PC-3 (cell line): ENCODE data around the gene SLC6A3. TPM values are rescaled to one million over a fixed set of nuclear protein-coding genes. Genes with fewer than 3 reads are reported as not detected.

Source experiments
- ATAC-seq: fragments of 200-7000 bp; cut with Tn5 transposase; 2 replicates; pipeline ENCODE4 v1.9.1; 2020; ENCODE audit warnings: mild to moderate bottlenecking, moderate library complexity
- BruUV-seq: library from RNA; stranded (reverse); fragments of 400-500 nt; replicated peaks from 2 replicates; lab custom pipeline; 2021; lab: Mats Ljungman, UMichigan
- CTCF ChIA-PET: fragments of 300-600 bp; sonication (Branson Sonifier 250); formaldehyde crosslinking; loops from one replicate; lab custom pipeline; 2022; ENCODE audit warnings: antibody characterized with exemption; lab: Charles Lee
- POLR2A ChIA-PET: fragments of 300-600 bp; sonication (Branson Sonifier 250); formaldehyde crosslinking; loops from one replicate; lab custom pipeline; 2022; ENCODE audit warnings: antibody characterized with exemption; ENCODE audit not compliant: unreplicated experiment; lab: Charles Lee
- DNase-seq: peaks from one replicate; pipeline ENCODE4 v3.0.0-alpha.2; 2015
- H2AFZ ChIP-seq: fragments of 300-600 bp; sonication (generic); 2 replicates; pipeline ENCODE4 v1.6.0; 2016; ENCODE audit warnings: antibody characterized with exemption, low read length
- H3F3A ChIP-seq: fragments of 300-600 bp; sonication (generic); one replicate; pipeline ENCODE4 v1.6.0; 2017; ENCODE audit warnings: antibody characterized with exemption, low read length, control low read depth, mild to moderate bottlenecking; ENCODE audit not compliant: unreplicated experiment
- H3K27ac ChIP-seq: fragments of 300-600 bp; sonication (generic); 2 replicates; pipeline ENCODE4 v1.5.1; 2016; ENCODE audit warnings: mild to moderate bottlenecking, low read length
- H3K27me3 ChIP-seq: fragments of 300-600 bp; sonication (generic); 2 replicates; pipeline ENCODE4 v1.6.1; 2016; ENCODE audit warnings: low read length, mixed read lengths
- H3K36me3 ChIP-seq: fragments of 300-600 bp; sonication (generic); 2 replicates; pipeline ENCODE4 v1.6.1; 2016; ENCODE audit warnings: low read depth, mixed run types, low read length, mixed read lengths
- H3K4me1 ChIP-seq: fragments of 300-600 bp; sonication (generic); 2 replicates; pipeline ENCODE4 v1.5.1; 2016; ENCODE audit warnings: low read length; ENCODE audit not compliant: insufficient read depth
- H3K4me2 ChIP-seq: fragments of 300-600 bp; sonication (generic); 2 replicates; pipeline ENCODE4 v1.6.0; 2016; ENCODE audit warnings: low read length
- H3K4me3 ChIP-seq: fragments of 300-600 bp; sonication (generic); 2 replicates; pipeline ENCODE4 v1.5.1; 2016; ENCODE audit warnings: mild to moderate bottlenecking, low read length, mixed read lengths
- H3K79me2 ChIP-seq: fragments of 300-600 bp; sonication (generic); 2 replicates; pipeline ENCODE4 v1.6.1; 2017; ENCODE audit warnings: low read length, mixed read lengths
- H3K9ac ChIP-seq: fragments of 300-600 bp; sonication (generic); 2 replicates; pipeline ENCODE4 v1.6.0; 2016; ENCODE audit warnings: mild to moderate bottlenecking, low read length
- H3K9me2 ChIP-seq: fragments of 300-600 bp; sonication (generic); replicated peaks from 2 replicates; pipeline ENCODE4 v1.6.1; 2016; ENCODE audit warnings: mixed run types, low read length, mixed read lengths
- H3K9me3 ChIP-seq: fragments of 300-600 bp; sonication (generic); 2 replicates; pipeline ENCODE4 v1.6.1; 2016; ENCODE audit warnings: low read length, mixed read lengths
- H4K20me1 ChIP-seq: fragments of 300-600 bp; sonication (generic); 2 replicates; pipeline ENCODE4 v1.6.1; 2016; ENCODE audit warnings: low read length, mixed read lengths
- EZH2 ChIP-seq: fragments of 300-600 bp; sonication (generic); IDR thresholded peaks from one replicate; pipeline ENCODE4 v1.6.1; 2017; ENCODE audit warnings: antibody characterized with exemption, mild to moderate bottlenecking, low read length; ENCODE audit not compliant: unreplicated experiment
- EZH2phosphoT487 ChIP-seq: fragments of 300-600 bp; sonication (generic); IDR thresholded peaks from 2 replicates; pipeline ENCODE4 v1.6.1; 2018; ENCODE audit warnings: mild to moderate bottlenecking, antibody characterized with exemption, low read length, borderline replicate concordance
- intact Hi-C: fragments of 100-400 bp; cut with micrococcal nuclease; formaldehyde crosslinking; loops from 2 replicates; pipeline ENCODE4 v1.9.0; 2023
- total RNA-seq: library from RNA; depleted of rRNA; stranded (reverse); fragments of >200 nt; gene quantifications from 2 replicates; pipeline ENCODE4 v1.2.3, GENCODE V29; 2014
- TF ChIP-seq, protein P1 (sequence below): fragments of 300-600 bp; sonication (generic); conservative IDR thresholded peaks from 2 replicates; pipeline ENCODE4 v1.5.1; 2017; ENCODE audit warnings: antibody characterized with exemption, low read depth, mild to moderate bottlenecking, low read length

SLC6A3 gene
- total RNA-seq, 1 experiment from 2014 or later = not detected

DNA sequence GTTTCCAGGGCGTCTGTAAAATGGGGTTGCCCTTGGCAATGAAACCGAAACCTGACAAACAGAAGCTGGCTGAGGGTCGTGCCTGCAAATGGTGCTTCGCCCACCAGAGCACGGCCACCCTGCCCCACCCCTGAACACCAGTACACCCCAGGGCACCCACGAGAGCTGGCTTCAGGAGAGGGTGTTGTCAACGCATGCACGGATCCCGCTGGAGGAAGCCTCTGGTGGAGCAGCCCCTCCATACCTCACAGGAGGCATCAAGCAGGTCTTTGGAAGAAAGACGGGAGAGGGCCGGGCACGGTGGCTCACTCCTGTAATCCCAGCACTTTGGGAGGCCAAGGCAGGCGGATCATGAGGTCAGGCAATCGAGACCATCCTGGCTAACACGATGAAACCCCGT lies 8.6 kb downstream of the SLC6A3 start:
- Histone ChIP-seq H3K36me3 (no peaks in the 10 kb centered on the region), H3K9ac (no peak overlapping the region), H3K27me3 (peaks cover 10% of the 10 kb centered on the region; the same call in 1 of the 2 replicates), H3K4me2 (no peak overlapping the region), H3K9me3 (no peaks in the 10 kb centered on the region), H3K4me1 (peaks cover 4% of the 10 kb centered on the region; the same call in 1 of the 2 replicates), H3F3A (no peaks in the 10 kb centered on the region), H3K79me2 (no peaks in the 10 kb centered on the region), H3K4me3 (no peak overlapping the region), H3K27ac (no peak overlapping the region), H2AFZ (no peak overlapping the region), H3K9me2 (no peaks in the 10 kb centered on the region), H4K20me1 (no peaks in the 10 kb centered on the region)
- TF ChIP-seq EZH2phosphoT487 (no peak), EZH2 (no peak)
- TF ChIP-seq, protein P1, sequence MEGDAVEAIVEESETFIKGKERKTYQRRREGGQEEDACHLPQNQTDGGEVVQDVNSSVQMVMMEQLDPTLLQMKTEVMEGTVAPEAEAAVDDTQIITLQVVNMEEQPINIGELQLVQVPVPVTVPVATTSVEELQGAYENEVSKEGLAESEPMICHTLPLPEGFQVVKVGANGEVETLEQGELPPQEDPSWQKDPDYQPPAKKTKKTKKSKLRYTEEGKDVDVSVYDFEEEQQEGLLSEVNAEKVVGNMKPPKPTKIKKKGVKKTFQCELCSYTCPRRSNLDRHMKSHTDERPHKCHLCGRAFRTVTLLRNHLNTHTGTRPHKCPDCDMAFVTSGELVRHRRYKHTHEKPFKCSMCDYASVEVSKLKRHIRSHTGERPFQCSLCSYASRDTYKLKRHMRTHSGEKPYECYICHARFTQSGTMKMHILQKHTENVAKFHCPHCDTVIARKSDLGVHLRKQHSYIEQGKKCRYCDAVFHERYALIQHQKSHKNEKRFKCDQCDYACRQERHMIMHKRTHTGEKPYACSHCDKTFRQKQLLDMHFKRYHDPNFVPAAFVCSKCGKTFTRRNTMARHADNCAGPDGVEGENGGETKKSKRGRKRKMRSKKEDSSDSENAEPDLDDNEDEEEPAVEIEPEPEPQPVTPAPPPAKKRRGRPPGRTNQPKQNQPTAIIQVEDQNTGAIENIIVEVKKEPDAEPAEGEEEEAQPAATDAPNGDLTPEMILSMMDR = no peak
- CTCF ChIA-PET = no interaction called here
- BruUV-seq = no TSS peak
- DNase-seq = no peak
- ATAC-seq = no peak
- POLR2A ChIA-PET = no interaction called here
- intact Hi-C loops = no loop called here

DNA sequence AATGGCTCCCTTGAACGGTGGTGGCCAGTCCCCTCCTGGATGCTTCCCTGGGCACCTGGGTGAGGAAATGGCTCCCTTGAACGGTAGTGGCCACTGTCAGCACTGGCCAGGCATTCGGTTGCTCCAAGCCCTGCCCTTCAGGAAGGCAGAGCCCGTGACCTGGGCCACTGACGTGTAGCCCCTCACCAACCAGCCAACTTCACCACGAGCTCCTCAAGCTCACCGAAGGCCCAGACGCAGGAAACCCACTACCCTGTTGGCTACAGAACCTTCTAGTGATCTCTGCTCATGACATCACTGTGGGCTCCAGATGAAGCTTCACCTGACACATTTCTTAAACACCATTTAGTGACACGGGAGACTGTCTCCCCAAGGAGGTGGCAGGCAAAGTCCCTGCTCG lies 9.2 kb downstream of the SLC6A3 start:
- no peak overlapping the region for H3K4me2 ChIP-seq
- H3K9me2 ChIP-seq = no peaks in the 10 kb centered on the region
- H3K36me3 ChIP-seq = no peaks in the 10 kb centered on the region
- intact Hi-C loops = no loop called here
- H3K9me3 ChIP-seq = no peaks in the 10 kb centered on the region
- peaks cover 4% of the 10 kb centered on the region; the same call in 1 of the 2 replicates for H3K4me1 ChIP-seq
- POLR2A ChIA-PET = no interaction called here
- no peak overlapping the region for H3K27ac ChIP-seq
- DNase-seq (no peak), ATAC-seq (no peak)
- no peak overlapping the region for H2AFZ ChIP-seq
- H4K20me1 ChIP-seq = no peaks in the 10 kb centered on the region
- no peak overlapping the region for H3K9ac ChIP-seq
- H3K4me3 ChIP-seq = no peak overlapping the region
- no peaks in the 10 kb centered on the region for H3K79me2 ChIP-seq
- CTCF ChIA-PET = no interaction called here
- BruUV-seq = no TSS peak
- TF ChIP-seq EZH2 = no peak
- TF ChIP-seq EZH2phosphoT487 = no peak
- H3F3A ChIP-seq = no peaks in the 10 kb centered on the region
- peaks cover 8% of the 10 kb centered on the region; the same call in 1 of the 2 replicates for H3K27me3 ChIP-seq

DNA sequence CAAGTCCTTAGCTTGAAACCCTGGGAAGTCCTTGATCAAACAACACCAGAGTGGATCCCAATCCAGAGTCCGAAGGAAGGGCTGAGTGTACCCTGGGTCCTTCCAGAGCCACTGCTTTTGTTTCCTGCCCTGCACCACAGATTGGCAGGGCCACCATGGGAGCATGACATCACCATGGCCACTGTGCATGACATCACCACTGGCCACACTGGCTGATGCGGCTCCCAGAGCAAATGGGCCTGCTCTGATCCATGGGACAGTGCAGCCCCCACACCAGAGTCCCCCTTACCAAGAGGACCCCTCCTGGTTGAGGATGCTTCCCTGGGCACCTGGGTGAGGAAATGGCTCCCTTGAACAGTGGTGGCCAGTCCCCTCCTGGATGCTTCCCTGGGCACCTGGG lies 9.9 kb downstream of the SLC6A3 start:
- Histone ChIP-seq H3K4me2 (no peak overlapping the region), H3K36me3 (no peaks in the 10 kb centered on the region), H3K9me3 (no peaks in the 10 kb centered on the region), H4K20me1 (no peaks in the 10 kb centered on the region), H3K27me3 (peaks cover under 1% of the 10 kb centered on the region), H3K9ac (no peak overlapping the region), H3K4me1 (peaks cover 4% of the 10 kb centered on the region; the same call in 1 of the 2 replicates), H3F3A (no peaks in the 10 kb centered on the region), H2AFZ (no peak overlapping the region), H3K79me2 (no peaks in the 10 kb centered on the region), H3K9me2 (no peaks in the 10 kb centered on the region), H3K27ac (no peak overlapping the region), H3K4me3 (no peak overlapping the region)
- BruUV-seq = no TSS peak
- ATAC-seq = no peak
- POLR2A ChIA-PET = no interaction called here
- TF ChIP-seq, protein P1 = no peak
- TF ChIP-seq EZH2 (no peak), EZH2phosphoT487 (no peak)
- intact Hi-C loops = no loop called here
- no peak for DNase-seq
- CTCF ChIA-PET = no interaction called here
